Fibroblast of the aortic adventitia (primary cell): Measurements from ENCODE around the gene SLC10A3. TPM values are rescaled to one million over a fixed set of nuclear protein-coding genes. Genes with fewer than 3 reads are reported as not detected.

ENCODE experiments used
- DNase-seq: peaks from one replicate; pipeline ENCODE4 v3.0.0-alpha.2; 2010; ENCODE audit warnings: low read depth
- H3K4me3 ChIP-seq: 2 replicates; pipeline ENCODE4 v1.5.1; 2011; ENCODE audit warnings: low read depth, mild to moderate bottlenecking, control low read depth, low read length, moderate library complexity
- CTCF ChIP-seq: IDR thresholded peaks from 2 replicates; pipeline ENCODE4 v1.5.1; 2011; ENCODE audit warnings: mild to moderate bottlenecking, low read length, control low read depth, inconsistent platforms; ENCODE audit not compliant: insufficient read depth
- total RNA-seq: library from RNA; depleted of rRNA; stranded (reverse); fragments of >200 nt; gene quantifications from 2 replicates; pipeline ENCODE4 v1.2.3, GENCODE V29; 2012; ENCODE audit warnings: low replicate concordance

Gene SLC10A3
- total RNA-seq, 1 donor: 28.6 TPM

GRCh38 chrX:154446430-154446829 lies 44.0 kb downstream of the SLC10A3 start:
- no peak for TF ChIP-seq CTCF

GRCh38 chrX:154445776-154446175 lies 44.7 kb downstream of the SLC10A3 start:
- peak overlapping the region; percentile 73 for H3K4me3 ChIP-seq
- no peak for DNase-seq
- TF ChIP-seq CTCF: no peak

More at GRCh38 chrX:154446430-154446829, 44.0 kb downstream of the SLC10A3 start:
- no peak for DNase-seq
- no peak overlapping the region for H3K4me3 ChIP-seq

- no peak for DNase-seq
- no peak for TF ChIP-seq CTCF
- H3K4me3 ChIP-seq: peak overlapping the region; percentile 73
These were observed 45.6 kb downstream of the SLC10A3 start for GRCh38 chrX:154444755-154445246.

- DNase-seq: peak; percentile 41
- peak within 1 kb of the TSS; percentile 73 for H3K4me3 ChIP-seq
- TF ChIP-seq CTCF: no peak
These were observed 46.3 kb downstream of the SLC10A3 start, which contains the start of gene FAM50A for GRCh38 chrX:154443992-154444754. Gene FAM50A, plus strand, starts transcription at chrX:154444141. Its CDS starts 95 bp downstream, at chrX:154444236.

- TF ChIP-seq CTCF: no peak
- DNase-seq: no peak
- peak overlapping the region; percentile 44 for H3K4me3 ChIP-seq
These were observed 46.9 kb downstream of the SLC10A3 start for GRCh38 chrX:154443479-154443910.

- TF ChIP-seq CTCF: no peak
- DNase-seq: no peak
- no peak overlapping the region for H3K4me3 ChIP-seq
These were observed 48.3 kb downstream of the SLC10A3 start for GRCh38 chrX:154441984-154442707.
